ENCODE data around the gene PI16.

- TF ChIP-seq CTCF (IDR thresholded peaks at IDR 0.05) (no peak), POLR2AphosphoS5 (IDR thresholded peaks at IDR 0.05) (no peak), POLR2A (IDR thresholded peaks at IDR 0.05) (no peak)
These were observed 59.3 kb downstream of the PI16 start for GRCh38 chr6:37013516-37014491.
